GM12878 (cell line): ENCODE results near the gene HSBP1L1. TPM values are rescaled to one million over a fixed set of nuclear protein-coding genes. Genes with fewer than 3 reads are reported as not detected.

Experiments used
- BACH1 ChIP-seq: fragments of 450-650 bp; IDR thresholded peaks from 2 replicates; pipeline ENCODE4 v1.6.1; 2017; ENCODE audit warnings: mild to moderate bottlenecking, borderline replicate concordance
- EED ChIP-seq: sonication (generic); IDR thresholded peaks from 2 replicates; pipeline ENCODE4 v1.6.1; 2016; ENCODE audit warnings: antibody characterized with exemption, low read depth
- EZH2 ChIP-seq: IDR thresholded peaks from 2 replicates; pipeline ENCODE4 v1.6.1; 2012; ENCODE audit warnings: low read depth, mild to moderate bottlenecking, control low read depth, inconsistent platforms, low read length, borderline replicate concordance; ENCODE audit not compliant: control insufficient read depth
- FOXM1 ChIP-seq: IDR thresholded peaks from 2 replicates; pipeline ENCODE4 v1.6.1; 2012; ENCODE audit warnings: low read depth, mild to moderate bottlenecking, inconsistent platforms, low read length, moderate library complexity
- IKZF1 ChIP-seq: fragments of 450-650 bp; conservative IDR thresholded peaks from 2 replicates; pipeline ENCODE4 v1.6.1; 2017; ENCODE audit warnings: antibody characterized with exemption, mild to moderate bottlenecking
- JUND ChIP-seq: IDR thresholded peaks from 2 replicates; pipeline ENCODE4 v1.6.1; 2012; ENCODE audit warnings: low read depth, mild to moderate bottlenecking, low read length, improper control_type of control experiment, moderate library complexity
- NFIC ChIP-seq: IDR thresholded peaks from 2 replicates; pipeline ENCODE4 v1.6.1; 2012; ENCODE audit warnings: low read depth, mild to moderate bottlenecking, inconsistent platforms, low read length, moderate library complexity
- NRF1 ChIP-seq: conservative IDR thresholded peaks from 2 replicates; pipeline ENCODE4 v1.6.1; 2011; ENCODE audit warnings: mild to moderate bottlenecking, low read depth, low read length, improper control_type of control experiment
- POLR2AphosphoS5 ChIP-seq: IDR thresholded peaks from 2 replicates; pipeline ENCODE4 v1.6.1; 2011; ENCODE audit warnings: mild to moderate bottlenecking, low read length, inconsistent platforms
- SMARCA5 ChIP-seq: fragments of 450-650 bp; IDR thresholded peaks from 2 replicates; pipeline ENCODE4 v1.6.1; 2017; ENCODE audit warnings: mild to moderate bottlenecking
- polyA plus RNA-seq, 11 experiments: library from polyadenylated mRNA; depleted of rRNA in 4 of 11; unstranded in 6 of 11; stranded (reverse) in 5 of 11; fragments of >200 nt; fragmentation: Nextera tagmentation in 4 of 11; fragmentation: Illumina TruSeq in 1 of 11; extraction: Ambion mirVana in 4 of 11; extraction: Trizol in 1 of 11; gene quantifications; 1 replicate in 1 of 11; 2 replicates in 10 of 11; pipeline versions ENCODE4 v1.2.1 to v1.2.3, GENCODE V29; 2011 to 2016; ENCODE audit warnings: inconsistent platforms in 2 of 11, missing spikeins in 2 of 11, low read depth in 1 of 11
- total RNA-seq, 4 experiments: library from RNA; depleted of rRNA in 3 of 4; stranded (reverse); fragments of >200 nt in 3 of 4; fragmentation: Illumina TruSeq in 1 of 4; extraction: Trizol in 1 of 4; gene quantifications; 2 replicates each; pipeline versions ENCODE4 v1.2.1 to v1.2.3, GENCODE V29; 2013 to 2021
- TF ChIP-seq, protein P1 (sequence below): fragments of 450-650 bp; IDR thresholded peaks from 2 replicates; pipeline ENCODE4 v1.6.1; 2017; ENCODE audit warnings: mild to moderate bottlenecking, moderate library complexity

The HSBP1L1 gene
- total and polyA plus RNA-seq, 10 of the 15 experiments (the other 5 are each of a cell fraction or from before 2014, with no cell fraction given), result 0.97 to 14.0 (median 6.9) TPM; not detected in 1

DNA sequence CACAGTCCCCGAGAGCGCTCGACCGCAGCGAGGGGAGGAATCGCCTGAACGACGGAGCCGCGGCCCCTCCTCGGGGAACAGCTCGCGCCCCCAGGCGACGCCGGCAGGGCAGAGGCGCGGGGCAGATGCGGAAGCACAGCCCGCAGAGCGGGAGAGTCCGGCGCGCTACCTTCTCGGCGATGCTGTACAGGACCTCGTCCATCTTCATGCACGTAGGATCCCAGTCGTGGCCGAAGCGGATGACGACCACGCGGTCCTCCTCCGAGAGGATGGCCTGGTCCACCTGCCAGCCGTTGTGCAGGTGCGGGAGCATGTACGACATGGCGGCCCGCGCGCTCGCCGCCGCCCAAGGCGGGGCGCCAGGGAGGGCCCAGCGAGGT, 23.6 kb downstream of the HSBP1L1 start (continued):
- TF ChIP-seq EZH2 (no peak), POLR2AphosphoS5 (peak; percentile 86), BACH1 (no peak), NFIC (no peak), NRF1 (no peak), FOXM1 (no peak), SMARCA5 (peak; percentile 14), JUND (no peak), EED (no peak), IKZF1 (peak; percentile 65; the same call in 1 of the 2 replicates)
- TF ChIP-seq, protein P1, sequence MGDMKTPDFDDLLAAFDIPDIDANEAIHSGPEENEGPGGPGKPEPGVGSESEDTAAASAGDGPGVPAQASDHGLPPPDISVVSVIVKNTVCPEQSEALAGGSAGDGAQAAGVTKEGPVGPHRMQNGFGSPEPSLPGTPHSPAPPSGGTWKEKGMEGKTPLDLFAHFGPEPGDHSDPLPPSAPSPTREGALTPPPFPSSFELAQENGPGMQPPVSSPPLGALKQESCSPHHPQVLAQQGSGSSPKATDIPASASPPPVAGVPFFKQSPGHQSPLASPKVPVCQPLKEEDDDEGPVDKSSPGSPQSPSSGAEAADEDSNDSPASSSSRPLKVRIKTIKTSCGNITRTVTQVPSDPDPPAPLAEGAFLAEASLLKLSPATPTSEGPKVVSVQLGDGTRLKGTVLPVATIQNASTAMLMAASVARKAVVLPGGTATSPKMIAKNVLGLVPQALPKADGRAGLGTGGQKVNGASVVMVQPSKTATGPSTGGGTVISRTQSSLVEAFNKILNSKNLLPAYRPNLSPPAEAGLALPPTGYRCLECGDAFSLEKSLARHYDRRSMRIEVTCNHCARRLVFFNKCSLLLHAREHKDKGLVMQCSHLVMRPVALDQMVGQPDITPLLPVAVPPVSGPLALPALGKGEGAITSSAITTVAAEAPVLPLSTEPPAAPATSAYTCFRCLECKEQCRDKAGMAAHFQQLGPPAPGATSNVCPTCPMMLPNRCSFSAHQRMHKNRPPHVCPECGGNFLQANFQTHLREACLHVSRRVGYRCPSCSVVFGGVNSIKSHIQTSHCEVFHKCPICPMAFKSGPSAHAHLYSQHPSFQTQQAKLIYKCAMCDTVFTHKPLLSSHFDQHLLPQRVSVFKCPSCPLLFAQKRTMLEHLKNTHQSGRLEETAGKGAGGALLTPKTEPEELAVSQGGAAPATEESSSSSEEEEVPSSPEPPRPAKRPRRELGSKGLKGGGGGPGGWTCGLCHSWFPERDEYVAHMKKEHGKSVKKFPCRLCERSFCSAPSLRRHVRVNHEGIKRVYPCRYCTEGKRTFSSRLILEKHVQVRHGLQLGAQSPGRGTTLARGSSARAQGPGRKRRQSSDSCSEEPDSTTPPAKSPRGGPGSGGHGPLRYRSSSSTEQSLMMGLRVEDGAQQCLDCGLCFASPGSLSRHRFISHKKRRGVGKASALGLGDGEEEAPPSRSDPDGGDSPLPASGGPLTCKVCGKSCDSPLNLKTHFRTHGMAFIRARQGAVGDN, result no peak
